Calu3 (cell line): ENCODE measurements around the gene RNF213. TPM values are rescaled to one million over a fixed set of nuclear protein-coding genes. Genes with fewer than 3 reads are reported as not detected.
A peak's percentile ranks its signal among the peaks of the same experiment; 100 is the strongest.

Experiments
- BruUV-seq: library from RNA; stranded (reverse); fragments of 400-500 nt; replicated peaks from 2 replicates; lab custom pipeline; 2021; lab: Mats Ljungman, UMichigan
- CTCF ChIA-PET: fragments of 300-600 bp; sonication (Branson Sonifier 250); formaldehyde crosslinking; loops from one replicate; lab custom pipeline; 2022; ENCODE audit warnings: antibody characterized with exemption; lab: Charles Lee
- DNase-seq: peaks from one replicate; pipeline ENCODE4 v3.0.0; 2022
- H3K27ac Mint-ChIP-seq: one replicate; pipeline ENCODE4 v1.8.0; 2022; ENCODE audit warnings: mixed read lengths; ENCODE audit not compliant: unreplicated experiment
- H3K27me3 Mint-ChIP-seq: one replicate; pipeline ENCODE4 v1.8.0; 2022; ENCODE audit warnings: mixed read lengths; ENCODE audit not compliant: unreplicated experiment
- H3K36me3 Mint-ChIP-seq: one replicate; pipeline ENCODE4 v1.8.0; 2022; ENCODE audit warnings: mild to moderate bottlenecking, moderate library complexity, mixed read lengths; ENCODE audit not compliant: insufficient read depth, unreplicated experiment
- H3K4me1 Mint-ChIP-seq: one replicate; pipeline ENCODE4 v1.8.0; 2022; ENCODE audit warnings: mild to moderate bottlenecking, low read depth, mixed read lengths; ENCODE audit not compliant: unreplicated experiment
- H3K4me3 Mint-ChIP-seq: one replicate; pipeline ENCODE4 v1.8.0; 2022; ENCODE audit warnings: mild to moderate bottlenecking, low read depth, moderate library complexity, mixed read lengths; ENCODE audit not compliant: unreplicated experiment
- H3K9me3 Mint-ChIP-seq: one replicate; pipeline ENCODE4 v1.8.0; 2022; ENCODE audit warnings: low read depth, mixed read lengths; ENCODE audit not compliant: unreplicated experiment
- CTCF ChIP-seq: fragments of 200-600 bp; IDR thresholded peaks from one replicate; pipeline ENCODE4 v1.8.0; 2022; ENCODE audit warnings: antibody characterized with exemption; ENCODE audit not compliant: unreplicated experiment
- intact Hi-C: fragments of 100-400 bp; cut with micrococcal nuclease; formaldehyde crosslinking; loops from one replicate; pipeline ENCODE4 v1.10.0; 2022; ENCODE audit not compliant: unreplicated experiment
- total RNA-seq: library from RNA; stranded (reverse); gene quantifications from 2 replicates; pipeline ENCODE4 v1.2.3, GENCODE V29; 2022

RNF213 gene
- total RNA-seq, 1 experiment from 2014 or later = 221 TPM

- H3K4me3 Mint-ChIP-seq = no peak overlapping the region
- CTCF ChIA-PET = no interaction called here
- H3K9me3 Mint-ChIP-seq = no peaks in the 10 kb centered on the region
- intact Hi-C loops = no loop called here
- no peaks in the 10 kb centered on the region for H3K27me3 Mint-ChIP-seq
- peaks cover 74% of the 10 kb centered on the region for H3K36me3 Mint-ChIP-seq
- no peak for DNase-seq
- BruUV-seq = no TSS peak
- H3K4me1 Mint-ChIP-seq = no peaks in the 10 kb centered on the region
- no peak overlapping the region for H3K27ac Mint-ChIP-seq
- TF ChIP-seq CTCF = no peak
Observed at GRCh38 chr17:80315517-80316182, 55.0 kb downstream of the RNF213 start.

- no peak for TF ChIP-seq CTCF
- CTCF ChIA-PET = no interaction called here
- no peak overlapping the region for H3K4me3 Mint-ChIP-seq
- no TSS peak for BruUV-seq
- DNase-seq = no peak
- no peaks in the 10 kb centered on the region for H3K27me3 Mint-ChIP-seq
- no peaks in the 10 kb centered on the region for H3K4me1 Mint-ChIP-seq
- H3K36me3 Mint-ChIP-seq = peaks cover 74% of the 10 kb centered on the region
- no peaks in the 10 kb centered on the region for H3K9me3 Mint-ChIP-seq
- no peak overlapping the region for H3K27ac Mint-ChIP-seq
- intact Hi-C loops = no loop called here
Observed at GRCh38 chr17:80316431-80316830, 55.8 kb downstream of the RNF213 start.

- Mint-ChIP-seq H3K27me3 (no peaks in the 10 kb centered on the region), H3K4me3 (no peak overlapping the region), H3K9me3 (no peaks in the 10 kb centered on the region), H3K36me3 (peaks cover 71% of the 10 kb centered on the region), H3K27ac (peak overlapping the region; percentile 34), H3K4me1 (no peaks in the 10 kb centered on the region)
- BruUV-seq = no TSS peak
- TF ChIP-seq CTCF = no peak
- DNase-seq = no peak
- CTCF ChIA-PET = interaction anchor here (0.5 kb wide), 1 partner anchor 175 kb away, joined by 8 read pairs; no protein-coding TSS in a partner anchor
- intact Hi-C loops = no loop called here
Observed at GRCh38 chr17:80316927-80317705, 56.5 kb downstream of the RNF213 start.

GRCh38 chr17:80317706-80317980 is 57.0 kb downstream of the RNF213 start:
- no peak overlapping the region for H3K4me3 Mint-ChIP-seq
- TF ChIP-seq CTCF = no peak
- H3K9me3 Mint-ChIP-seq = no peaks in the 10 kb centered on the region
- CTCF ChIA-PET = no interaction called here
- H3K27ac Mint-ChIP-seq = peak overlapping the region; percentile 34
- no TSS peak for BruUV-seq
- H3K36me3 Mint-ChIP-seq = peaks cover 69% of the 10 kb centered on the region
- intact Hi-C loops = no loop called here
- no peaks in the 10 kb centered on the region for H3K27me3 Mint-ChIP-seq
- DNase-seq = no peak
- no peaks in the 10 kb centered on the region for H3K4me1 Mint-ChIP-seq
